A549 (cell line): ENCODE results near the gene FKBP15. TPM values are rescaled to one million over a fixed set of nuclear protein-coding genes. Genes with fewer than 3 reads are reported as not detected.

ENCODE experiments used
- polyA plus RNA-seq, 4 experiments: library from polyadenylated mRNA; depleted of rRNA in 3 of 4; stranded (reverse); fragments of >200 nt; fragmentation: RNase III in 1 of 4; extraction: RNeasy Plus Mini Kit Qiagen cat#74134 plus additional on column Dnase treatment in 1 of 4; gene quantifications; 2 replicates in 3 of 4; 3 replicates in 1 of 4; pipeline ENCODE4 v1.2.3, GENCODE V29; 2011 to 2017

Gene FKBP15
- polyA plus RNA-seq, 2 of the 4 experiments (the other 2 are of a cell fraction), result 14.1 to 26.0 TPM

Other genes starting within 250 kb of the FKBP15 start
- 1.7 and 1.8 TPM in 2 replicates for gene ZNF883, start 209.1 kb downstream of the FKBP15 start, polyA plus RNA-seq (2011; rRNA removed)
- gene ZNF883, start 209.1 kb downstream of the FKBP15 start, polyA plus RNA-seq (2017; fragmentation: RNase III; extraction: RNeasy Plus Mini Kit Qiagen cat#74134 plus additional on column Dnase treatment), result 1.8 to 2.3 TPM (median 2.0 TPM) in 3 replicates
- gene ZFP37, start 164.6 kb downstream of the FKBP15 start, polyA plus RNA-seq (2011; rRNA removed), result 1.6 and 2.8 TPM in 2 replicates
- 2.0 to 2.3 TPM (median 2.0 TPM) in 3 replicates for gene ZFP37, start 164.6 kb downstream of the FKBP15 start, polyA plus RNA-seq (2017; fragmentation: RNase III; extraction: RNeasy Plus Mini Kit Qiagen cat#74134 plus additional on column Dnase treatment)
- gene SLC31A2, start 70.3 kb downstream of the FKBP15 start, polyA plus RNA-seq (2011; rRNA removed), result 5.8 and 7.5 TPM in 2 replicates
- 5.0 to 5.9 TPM (median 5.4 TPM) in 3 replicates for gene SLC31A2, start 70.3 kb downstream of the FKBP15 start, polyA plus RNA-seq (2017; fragmentation: RNase III; extraction: RNeasy Plus Mini Kit Qiagen cat#74134 plus additional on column Dnase treatment)
- gene SLC31A1, start 267 bp upstream of the FKBP15 start, polyA plus RNA-seq (2011; rRNA removed), result 27.9 and 28.0 TPM in 2 replicates
- gene SLC31A1, start 267 bp upstream of the FKBP15 start, polyA plus RNA-seq (2017; fragmentation: RNase III; extraction: RNeasy Plus Mini Kit Qiagen cat#74134 plus additional on column Dnase treatment), result 21.6 to 24.2 TPM (median 22.7 TPM) in 3 replicates
- 60.4 and 80.7 TPM in 2 replicates for gene CDC26, start 54.3 kb upstream of the FKBP15 start, polyA plus RNA-seq (2011; rRNA removed)
- gene CDC26, start 54.3 kb upstream of the FKBP15 start, polyA plus RNA-seq (2017; fragmentation: RNase III; extraction: RNeasy Plus Mini Kit Qiagen cat#74134 plus additional on column Dnase treatment), result 68.2 to 69.0 TPM (median 68.9 TPM) in 3 replicates
- 61.5 and 62.1 TPM in 2 replicates for gene PRPF4, start 54.4 kb upstream of the FKBP15 start, polyA plus RNA-seq (2011; rRNA removed)
- 52.2 to 58.1 TPM (median 53.4 TPM) in 3 replicates for gene PRPF4, start 54.4 kb upstream of the FKBP15 start, polyA plus RNA-seq (2017; fragmentation: RNase III; extraction: RNeasy Plus Mini Kit Qiagen cat#74134 plus additional on column Dnase treatment)
- 0.13 and 0.15 TPM in 2 replicates for gene RNF183, start 82.1 kb upstream of the FKBP15 start, polyA plus RNA-seq (2011; rRNA removed)
- gene RNF183, start 82.1 kb upstream of the FKBP15 start, polyA plus RNA-seq (2017; fragmentation: RNase III; extraction: RNeasy Plus Mini Kit Qiagen cat#74134 plus additional on column Dnase treatment), result not detected in 3 replicates
- gene WDR31, start 119.0 kb upstream of the FKBP15 start, polyA plus RNA-seq (2011; rRNA removed), result 2.9 and 3.7 TPM in 2 replicates
- gene WDR31, start 119.0 kb upstream of the FKBP15 start, polyA plus RNA-seq (2017; fragmentation: RNase III; extraction: RNeasy Plus Mini Kit Qiagen cat#74134 plus additional on column Dnase treatment), result 1.9 to 2.1 TPM (median 1.9 TPM) in 3 replicates
- 0.06 and 0.07 TPM in 2 replicates for gene BSPRY, start 128.3 kb upstream of the FKBP15 start, polyA plus RNA-seq (2011; rRNA removed)
- gene BSPRY, start 128.3 kb upstream of the FKBP15 start, polyA plus RNA-seq (2017; fragmentation: RNase III; extraction: RNeasy Plus Mini Kit Qiagen cat#74134 plus additional on column Dnase treatment), result 0.04 to 0.05 TPM in 2 of 3 replicates, not detected in the other
- gene HDHD3, start 155.7 kb upstream of the FKBP15 start, polyA plus RNA-seq (2011; rRNA removed), result 17.5 and 22.2 TPM in 2 replicates
- gene HDHD3, start 155.7 kb upstream of the FKBP15 start, polyA plus RNA-seq (2017; fragmentation: RNase III; extraction: RNeasy Plus Mini Kit Qiagen cat#74134 plus additional on column Dnase treatment), result 17.0 to 22.6 TPM (median 21.0 TPM) in 3 replicates
- 5.7 and 9.5 TPM in 2 replicates for gene ALAD, start 180.0 kb upstream of the FKBP15 start, polyA plus RNA-seq (2011; rRNA removed)
- 15.6 to 19.6 TPM (median 18.5 TPM) in 3 replicates for gene ALAD, start 180.0 kb upstream of the FKBP15 start, polyA plus RNA-seq (2017; fragmentation: RNase III; extraction: RNeasy Plus Mini Kit Qiagen cat#74134 plus additional on column Dnase treatment)
- gene POLE3, start 189.4 kb upstream of the FKBP15 start, polyA plus RNA-seq (2011; rRNA removed), result 129 and 143 TPM in 2 replicates
- gene POLE3, start 189.4 kb upstream of the FKBP15 start, polyA plus RNA-seq (2017; fragmentation: RNase III; extraction: RNeasy Plus Mini Kit Qiagen cat#74134 plus additional on column Dnase treatment), result 92.2 to 99.8 TPM (median 95.9 TPM) in 3 replicates
- 0.89 and 1.0 TPM in 2 replicates for gene C9orf43, start 189.5 kb upstream of the FKBP15 start, polyA plus RNA-seq (2011; rRNA removed)
- gene C9orf43, start 189.5 kb upstream of the FKBP15 start, polyA plus RNA-seq (2017; fragmentation: RNase III; extraction: RNeasy Plus Mini Kit Qiagen cat#74134 plus additional on column Dnase treatment), result 0.50 to 1.1 TPM (median 0.85 TPM) in 3 replicates
- 19.6 and 21.5 TPM in 2 replicates for gene RGS3, start 242.4 kb upstream of the FKBP15 start, polyA plus RNA-seq (2011; rRNA removed)
- gene RGS3, start 242.4 kb upstream of the FKBP15 start, polyA plus RNA-seq (2017; fragmentation: RNase III; extraction: RNeasy Plus Mini Kit Qiagen cat#74134 plus additional on column Dnase treatment), result 17.1 to 22.9 TPM (median 20.8 TPM) in 3 replicates